ENCODE results near the gene TLCD3B. TPM values are rescaled to one million over a fixed set of nuclear protein-coding genes. Genes with fewer than 3 reads are reported as not detected.
A peak's percentile ranks its signal among the peaks of the same experiment; 100 is the strongest.

Gene TLCD3B
- total and polyA plus RNA-seq, 9 of the 15 experiments (the other 6 are each of a cell fraction or from before 2014, with no cell fraction given), result 0.10 to 0.52 (median 0.23) TPM; not detected in 4

GRCh38 chr16:30065102-30065942 is 34.3 kb upstream of the TLCD3B start, which contains the start of gene ALDOA (continued):
- TF ChIP-seq MGA (IDR thresholded peaks at IDR 0.05) (peak; percentile 95), ZNF282 (CRISPR knock-in tag; IDR thresholded peaks at IDR 0.05) (0 out of 2 replicates have a peak, but pooled peaks have one; percentile 74), ZNF639 (CRISPR knock-in tag; conservative IDR thresholded peaks at IDR 0.05 in 1 of 2, IDR thresholded peaks at IDR 0.05 in 1 of 2) (peak in 1 of 2 experiments; percentile 88; a peak in 2 of 4 replicates), ZC3H11A (IDR thresholded peaks at IDR 0.05; ENCODE audit: low read depth, low read length) (peak; percentile 33; the same call in 1 of the 2 replicates), GATAD2B (IDR thresholded peaks at IDR 0.05; ENCODE audit: borderline replicate concordance) (peak; percentile 71), U2AF1 (optimal IDR thresholded peaks at IDR 0.05; ENCODE audit: low read depth, low read length) (peak; percentile 93), KAT2B (IDR thresholded peaks at IDR 0.05; ENCODE audit: low read depth, low read length) (no peak), CCNT2 (IDR thresholded peaks at IDR 0.05; ENCODE audit: borderline replicate concordance, extremely low read depth, insufficient read length, low read depth, low read length) (peak; percentile 63), ZNF76 (CRISPR knock-in tag; IDR thresholded peaks at IDR 0.05; ENCODE audit: borderline replicate concordance) (peak; percentile 78; the same call in 1 of the 2 replicates), MBD2 (IDR thresholded peaks at IDR 0.05; ENCODE audit: borderline replicate concordance, low read depth) (peak; percentile 59; the same call in 1 of the 2 replicates)

Measured in K562 (cell line).